ENCODE measurements around the gene SOWAHA. TPM values are rescaled to one million over a fixed set of nuclear protein-coding genes. Genes with fewer than 3 reads are reported as not detected.

The SOWAHA gene
- total and polyA plus RNA-seq, 10 of the 15 experiments (the other 5 are each of a cell fraction or from before 2014, with no cell fraction given): 0.02 to 0.37 (median 0.05) TPM; not detected in 4

DNA sequence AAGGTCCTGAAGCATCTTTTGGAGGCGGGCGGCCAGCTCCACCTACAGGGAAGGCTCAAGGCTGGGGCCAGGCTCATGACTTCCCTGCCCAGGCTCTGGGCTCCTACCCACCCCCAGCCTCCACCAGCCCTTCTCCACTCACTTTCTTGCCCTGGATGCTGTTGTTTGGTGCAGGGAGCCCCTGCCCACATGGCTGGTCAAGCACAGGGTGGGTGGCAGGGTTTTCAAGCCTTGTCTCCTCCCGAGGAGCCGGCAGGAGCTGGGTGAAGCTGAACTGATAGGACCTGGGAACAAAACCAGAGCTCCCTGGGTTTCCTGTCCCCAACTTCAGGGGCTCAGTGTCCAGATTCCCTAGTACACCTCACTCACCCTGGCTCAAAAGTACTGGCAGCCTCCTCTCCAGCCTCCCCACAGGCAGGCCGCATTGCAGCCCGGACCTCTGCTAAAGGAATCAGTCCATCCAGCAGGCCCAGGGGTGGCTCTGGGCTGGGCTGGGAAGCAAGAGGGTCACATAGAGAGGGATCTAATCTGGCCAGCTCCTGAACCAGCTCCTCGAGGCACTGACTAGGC, 10.5 kb downstream of the SOWAHA start:
- no peak for ATAC-seq
- 65% methylated on average over 7 of the region's 7 CpGs for WGBS (ENCODE audit: insufficient coverage, insufficient replicate concordance, low lambda C conversion rate, missing lambda C conversion rate)
- H3K36me3 ChIP-seq (ENCODE audit: control insufficient read depth in 2 of 2, insufficient read depth in 2 of 2, low read length in 1 of 2): no peaks in the 10 kb centered on the region
- RAD21 ChIA-PET (ENCODE audit: unreplicated experiment): interaction anchor here (1.0 to 1.7 kb wide), 2 partner anchors 241 to 297 kb away, joined by 3 to 7 read pairs; no protein-coding TSS in a partner anchor
- H3K79me2 ChIP-seq (ENCODE audit: control insufficient read depth, insufficient read depth, low read length): no peaks in the 10 kb centered on the region
- no peak overlapping the region for H2AFZ ChIP-seq (ENCODE audit: control insufficient read depth, low read depth, low read length)
- H3K27me3 ChIP-seq (replicated peaks in 1 of 2; ENCODE audit: control insufficient read depth in 2 of 2, insufficient read depth in 2 of 2, low read length in 1 of 2): peaks cover 0 to 2% of the 10 kb centered on the region in 2 experiments; a peak in 3 of 4 replicates
- intact Hi-C loops (cut with micrococcal nuclease; ENCODE audit: unreplicated experiment) (loop anchor here (5.0 kb wide), 2 partner anchors 86 to 231 kb away; partner anchors contain the start of gene KIF3A), in situ Hi-C loops (cut with MboI) (loop anchor here (10.0 kb wide), 1 partner anchor 299 kb away; no protein-coding TSS in a partner anchor)
- TF ChIP-seq ZNF384 (IDR thresholded peaks at IDR 0.05; ENCODE audit: borderline replicate concordance, low read depth, low read length) (no peak), IKZF1 (conservative IDR thresholded peaks at IDR 0.05) (no peak), BHLHE40 (IDR thresholded peaks at IDR 0.05; ENCODE audit: borderline replicate concordance in 1 of 2, low read depth in 2 of 2, low read length in 1 of 2) (no peak), EZH2 (IDR thresholded peaks at IDR 0.05; ENCODE audit: borderline replicate concordance, control insufficient read depth, low read depth, low read length) (no peak), RBBP5 (conservative IDR thresholded peaks at IDR 0.05) (no peak), NRF1 (conservative IDR thresholded peaks at IDR 0.05; ENCODE audit: low read depth, low read length) (no peak), CHD2 (IDR thresholded peaks at IDR 0.05; ENCODE audit: borderline replicate concordance, low read depth, low read length) (no peak), SUPT20H (IDR thresholded peaks at IDR 0.05; ENCODE audit: borderline replicate concordance, control insufficient read depth, low read depth, low read length) (no peak), MAX (IDR thresholded peaks at IDR 0.05; ENCODE audit: low read depth, low read length) (no peak), MYB (IDR thresholded peaks at IDR 0.05; ENCODE audit: borderline replicate concordance, low read depth, low read length) (no peak), CEBPB (IDR thresholded peaks at IDR 0.05; ENCODE audit: borderline replicate concordance in 1 of 2, low read depth in 2 of 2, low read length in 2 of 2) (no peak), HSF1 (IDR thresholded peaks at IDR 0.05; ENCODE audit: low read depth, low read length) (no peak), BMI1 (IDR thresholded peaks at IDR 0.05; ENCODE audit: borderline replicate concordance) (no peak), MTA2 (IDR thresholded peaks at IDR 0.05; ENCODE audit: low read depth) (no peak)
- TF ChIP-seq, protein P1, sequence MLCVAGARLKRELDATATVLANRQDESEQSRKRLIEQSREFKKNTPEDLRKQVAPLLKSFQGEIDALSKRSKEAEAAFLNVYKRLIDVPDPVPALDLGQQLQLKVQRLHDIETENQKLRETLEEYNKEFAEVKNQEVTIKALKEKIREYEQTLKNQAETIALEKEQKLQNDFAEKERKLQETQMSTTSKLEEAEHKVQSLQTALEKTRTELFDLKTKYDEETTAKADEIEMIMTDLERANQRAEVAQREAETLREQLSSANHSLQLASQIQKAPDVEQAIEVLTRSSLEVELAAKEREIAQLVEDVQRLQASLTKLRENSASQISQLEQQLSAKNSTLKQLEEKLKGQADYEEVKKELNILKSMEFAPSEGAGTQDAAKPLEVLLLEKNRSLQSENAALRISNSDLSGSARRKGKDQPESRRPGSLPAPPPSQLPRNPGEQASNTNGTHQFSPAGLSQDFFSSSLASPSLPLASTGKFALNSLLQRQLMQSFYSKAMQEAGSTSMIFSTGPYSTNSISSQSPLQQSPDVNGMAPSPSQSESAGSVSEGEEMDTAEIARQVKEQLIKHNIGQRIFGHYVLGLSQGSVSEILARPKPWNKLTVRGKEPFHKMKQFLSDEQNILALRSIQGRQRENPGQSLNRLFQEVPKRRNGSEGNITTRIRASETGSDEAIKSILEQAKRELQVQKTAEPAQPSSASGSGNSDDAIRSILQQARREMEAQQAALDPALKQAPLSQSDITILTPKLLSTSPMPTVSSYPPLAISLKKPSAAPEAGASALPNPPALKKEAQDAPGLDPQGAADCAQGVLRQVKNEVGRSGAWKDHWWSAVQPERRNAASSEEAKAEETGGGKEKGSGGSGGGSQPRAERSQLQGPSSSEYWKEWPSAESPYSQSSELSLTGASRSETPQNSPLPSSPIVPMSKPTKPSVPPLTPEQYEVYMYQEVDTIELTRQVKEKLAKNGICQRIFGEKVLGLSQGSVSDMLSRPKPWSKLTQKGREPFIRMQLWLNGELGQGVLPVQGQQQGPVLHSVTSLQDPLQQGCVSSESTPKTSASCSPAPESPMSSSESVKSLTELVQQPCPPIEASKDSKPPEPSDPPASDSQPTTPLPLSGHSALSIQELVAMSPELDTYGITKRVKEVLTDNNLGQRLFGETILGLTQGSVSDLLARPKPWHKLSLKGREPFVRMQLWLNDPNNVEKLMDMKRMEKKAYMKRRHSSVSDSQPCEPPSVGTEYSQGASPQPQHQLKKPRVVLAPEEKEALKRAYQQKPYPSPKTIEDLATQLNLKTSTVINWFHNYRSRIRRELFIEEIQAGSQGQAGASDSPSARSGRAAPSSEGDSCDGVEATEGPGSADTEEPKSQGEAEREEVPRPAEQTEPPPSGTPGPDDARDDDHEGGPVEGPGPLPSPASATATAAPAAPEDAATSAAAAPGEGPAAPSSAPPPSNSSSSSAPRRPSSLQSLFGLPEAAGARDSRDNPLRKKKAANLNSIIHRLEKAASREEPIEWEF (IDR thresholded peaks at IDR 0.05; ENCODE audit: insufficient replicate concordance, low read depth, low read length): no peak
- CTCF ChIA-PET: interaction anchor here (0.6 to 6.5 kb wide), 4 partner anchors 30 to 1307 kb away, joined by 4 to 58 read pairs (median 4); no protein-coding TSS in a partner anchor
- no peak for DNase-seq (ENCODE audit: low read depth, low spot score)
- no peaks in the 10 kb centered on the region for H3K9me3 ChIP-seq (replicated peaks; ENCODE audit: control insufficient read depth, insufficient read depth, low read length)
- H3K4me2 ChIP-seq (ENCODE audit: control insufficient read depth, insufficient read depth): no peak overlapping the region
- BruUV-seq (replicated peaks): no TSS peak
- H3K9ac ChIP-seq (ENCODE audit: control insufficient read depth, insufficient read depth, low read length): no peak overlapping the region
- FAIRE-seq: no peak
- no peaks in the 10 kb centered on the region; the same call in 1 of the 2 replicates for H3K4me1 ChIP-seq (ENCODE audit: control insufficient read depth, insufficient read depth, low read length)
- SMC1A ChIA-PET (ENCODE audit: uncharacterized antibody, unreplicated experiment): interaction anchor here (0.7 to 10.9 kb wide), 4 partner anchors 69 to 437 kb away, joined by 3 to 129 read pairs (median 3); no protein-coding TSS in a partner anchor
- POLR2A ChIA-PET: interaction anchor here (0.6 kb wide), 1 partner anchor 27 kb away, joined by 6 read pairs; no protein-coding TSS in a partner anchor
- no peak overlapping the region for H3K4me3 ChIP-seq
- no peak overlapping the region for H3K27ac ChIP-seq (ENCODE audit: control insufficient read depth, insufficient read depth)
- no peaks in the 10 kb centered on the region for H4K20me1 ChIP-seq (ENCODE audit: control insufficient read depth, insufficient read depth)

Measured in GM12878 (cell line).